NCI-H1105 treated with DMSO at 0.1 percent for 48 hours (cell line): ENCODE data around the gene TENT4A.

Experiments
- DNase-seq: peaks from one replicate; lab custom pipeline; 2025; lab: John Stamatoyannopoulos, UW

TENT4A gene

GRCh38 chr5:6700685-6701355, 12.4 kb upstream of the TENT4A start:
- no peak for DNase-seq

GRCh38 chr5:6701491-6701890, 11.7 kb upstream of the TENT4A start:
- DNase-seq, result no peak

GRCh38 chr5:6702633-6703032, 10.6 kb upstream of the TENT4A start:
- DNase-seq, result no peak

GRCh38 chr5:6703806-6704205, 9.4 kb upstream of the TENT4A start:
- DNase-seq, result no peak

- no peak for DNase-seq
These were observed 8.8 kb upstream of the TENT4A start for GRCh38 chr5:6704361-6704851.

GRCh38 chr5:6705088-6705487, 8.1 kb upstream of the TENT4A start:
- DNase-seq, result no peak

- no peak for DNase-seq
These were observed 7.3 kb upstream of the TENT4A start for GRCh38 chr5:6705959-6706358.

GRCh38 chr5:6707852-6708251, 5.4 kb upstream of the TENT4A start:
- DNase-seq, result no peak

GRCh38 chr5:6708814-6709213, 4.4 kb upstream of the TENT4A start:
- no peak for DNase-seq

GRCh38 chr5:6710070-6710469, 3.2 kb upstream of the TENT4A start:
- DNase-seq, result no peak

- no peak for DNase-seq
These were observed 2.5 kb upstream of the TENT4A start for GRCh38 chr5:6710551-6711318.

GRCh38 chr5:6711409-6712141, 1.7 kb upstream of the TENT4A start:
- DNase-seq, result no peak

- DNase-seq, result peak; percentile 41
These were observed 1.1 kb upstream of the TENT4A start for GRCh38 chr5:6712142-6712576.

- peak; percentile 96 for DNase-seq
These were observed 507 bp upstream of the TENT4A start for GRCh38 chr5:6712577-6713273.

- no peak for DNase-seq
These were observed 1.2 kb downstream of the TENT4A start for GRCh38 chr5:6714226-6715041.

GRCh38 chr5:6715271-6715670, 2.0 kb downstream of the TENT4A start:
- no peak for DNase-seq

- DNase-seq, result no peak
These were observed 2.8 kb downstream of the TENT4A start for GRCh38 chr5:6715758-6716628.

GRCh38 chr5:6716629-6717149, 3.5 kb downstream of the TENT4A start:
- DNase-seq, result no peak

GRCh38 chr5:6717247-6717646, 4.0 kb downstream of the TENT4A start:
- no peak for DNase-seq

- DNase-seq, result no peak
These were observed 4.5 kb downstream of the TENT4A start for GRCh38 chr5:6717687-6718086.
